DOHH2 (cell line): ENCODE data around the gene LILRB3.

ENCODE experiments used
- CTCF ChIP-seq: fragments of 200-600 bp; sonication (generic); IDR thresholded peaks from one replicate; pipeline ENCODE4 v1.5.1; 2014; ENCODE audit warnings: antibody characterized with exemption, mild to moderate bottlenecking, low read depth, low read length; ENCODE audit not compliant: poor library complexity, severe bottlenecking
- EZH2phosphoT487 ChIP-seq: fragments of 200-600 bp; sonication (generic); IDR thresholded peaks from 2 replicates; pipeline ENCODE4 v1.6.1; 2017; ENCODE audit warnings: borderline replicate concordance, mild to moderate bottlenecking, antibody characterized with exemption, low read length, moderate library complexity, mixed read lengths

- TF ChIP-seq CTCF (no peak), EZH2phosphoT487 (no peak)
Measured at GRCh38 chr19:54208784-54209057, 14.1 kb downstream of the LILRB3 start.
